Naive B cell (primary cell): ENCODE measurements around the gene PIK3AP1. TPM values are rescaled to one million over a fixed set of nuclear protein-coding genes. Genes with fewer than 3 reads are reported as not detected.

Experiments used
- ATAC-seq, 2 donors: fragments of 150-1000 bp; cut with Tn5 transposase; 2 replicates each; pipeline ENCODE4 v1.10.0; 2021; ENCODE audit warnings: low read depth in 2 of 2, mild to moderate bottlenecking in 2 of 2, moderate library complexity in 2 of 2
- DNase-seq: peaks from one replicate; pipeline ENCODE4 v3.0.0; 2022
- H3K27ac Mint-ChIP-seq, 6 donors: one replicate each; pipeline ENCODE4 v1.8.0; 2020 to 2022; ENCODE audit warnings: mild to moderate bottlenecking in 6 of 6, mixed read lengths in 6 of 6, moderate library complexity in 5 of 6, inconsistent platforms in 2 of 6
- H3K27me3 Mint-ChIP-seq, 3 donors: one replicate each; pipeline ENCODE4 v1.8.0; 2021 to 2022; ENCODE audit warnings: mixed read lengths in 3 of 3, mild to moderate bottlenecking in 1 of 3
- H3K36me3 Mint-ChIP-seq, 2 donors: one replicate each; pipeline ENCODE4 v1.8.0; 2020 to 2022; ENCODE audit warnings: mixed read lengths in 2 of 2, inconsistent platforms in 1 of 2, mild to moderate bottlenecking in 1 of 2
- H3K4me1 Mint-ChIP-seq, 3 donors: one replicate each; pipeline ENCODE4 v1.8.0; 2020 to 2022; ENCODE audit warnings: mixed read lengths in 3 of 3, inconsistent platforms in 1 of 3, mild to moderate bottlenecking in 1 of 3, moderate library complexity in 1 of 3
- H3K4me3 Mint-ChIP-seq, 8 donors: one replicate each; pipeline ENCODE4 v1.8.0; 2020 to 2022; ENCODE audit warnings: mild to moderate bottlenecking in 8 of 8, mixed read lengths in 8 of 8, moderate library complexity in 8 of 8, inconsistent platforms in 2 of 8
- H3K9me3 Mint-ChIP-seq, 7 donors: one replicate each; pipeline ENCODE4 v1.8.0; 2020 to 2022; ENCODE audit warnings: mixed read lengths in 7 of 7, mild to moderate bottlenecking in 5 of 7, inconsistent platforms in 2 of 7, moderate library complexity in 1 of 7
- polyA plus RNA-seq, 6 donors: library from polyadenylated mRNA; unstranded; fragments of 300-500 nt; fragmentation: Illumina TruSeq; gene quantifications; one replicate each; pipeline ENCODE4 v1.2.3, GENCODE V29; 2021; ENCODE audit warnings: low read depth in 6 of 6

PIK3AP1 gene
- polyA plus RNA-seq, 6 donors from 2014 or later = 153 to 247 (median 170) TPM

GRCh38 chr10:96718304-96718990, 1.9 kb downstream of the PIK3AP1 start:
- DNase-seq = no peak
- no peaks in the 10 kb centered on the region for H3K27me3 Mint-ChIP-seq
- no peak for ATAC-seq

GRCh38 chr10:96716390-96716789, 3.9 kb downstream of the PIK3AP1 start:
- H3K4me1 Mint-ChIP-seq = peaks cover 68 to 83% (median 75%) of the 10 kb centered on the region in 3 donors
- H3K9me3 Mint-ChIP-seq = no peaks in the 10 kb centered on the region
- no peaks in the 10 kb centered on the region for H3K27me3 Mint-ChIP-seq
- H3K4me3 Mint-ChIP-seq = peak overlapping the region; percentile 42 to 100 (median 98)
- peaks cover 7 to 16% of the 10 kb centered on the region in 2 donors for H3K36me3 Mint-ChIP-seq
- peak overlapping the region; percentile 92 to 99 (median 97) for H3K27ac Mint-ChIP-seq
- ATAC-seq (no peak), DNase-seq (no peak)

More at GRCh38 chr10:96718304-96718990, 1.9 kb downstream of the PIK3AP1 start:
- Mint-ChIP-seq H3K27ac (peak overlapping the region; percentile 92 to 99 (median 98)), H3K36me3 (peaks cover 0 to 6% of the 10 kb centered on the region in 2 donors), H3K9me3 (no peaks in the 10 kb centered on the region), H3K4me3 (peak overlapping the region; percentile 95 to 100 (median 99)), H3K4me1 (peaks cover 68 to 87% (median 78%) of the 10 kb centered on the region in 3 donors)

DNA sequence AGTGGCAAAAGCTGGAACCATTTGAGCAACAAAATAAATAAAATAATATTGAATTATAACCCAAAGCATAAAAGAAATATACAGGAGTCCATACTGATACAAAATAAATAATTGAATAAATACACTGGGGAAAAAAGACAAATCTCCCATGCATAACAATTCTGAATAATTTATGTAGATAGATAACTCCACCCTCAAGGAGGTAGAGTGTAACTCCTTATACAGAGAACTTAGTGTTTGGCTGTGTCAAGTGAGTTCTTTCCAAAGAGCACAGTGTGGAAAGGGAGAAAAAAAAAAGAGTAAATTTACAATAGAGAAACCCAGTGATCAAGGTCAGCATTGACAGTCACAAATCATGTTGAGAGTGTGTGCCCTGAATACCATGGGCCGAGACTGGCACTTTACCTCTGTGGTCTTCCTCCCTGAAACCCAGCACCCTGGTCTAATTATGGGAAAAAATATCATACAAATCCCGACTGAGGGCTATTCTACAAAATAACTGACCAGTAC, 5.5 kb downstream of the PIK3AP1 start:
- H3K36me3 Mint-ChIP-seq = peaks cover 9 to 15% of the 10 kb centered on the region in 2 donors
- H3K27ac Mint-ChIP-seq = peak overlapping the region in 5 of 6 donors; percentile 21 to 93 (median 65)
- H3K4me1 Mint-ChIP-seq = peaks cover 70 to 84% (median 70%) of the 10 kb centered on the region in 3 donors
- DNase-seq = no peak
- no peaks in the 10 kb centered on the region for H3K27me3 Mint-ChIP-seq
- peak overlapping the region in 5 of 8 donors; percentile 12 to 67 (median 24) for H3K4me3 Mint-ChIP-seq
- ATAC-seq = no peak
- H3K9me3 Mint-ChIP-seq = no peaks in the 10 kb centered on the region

DNA sequence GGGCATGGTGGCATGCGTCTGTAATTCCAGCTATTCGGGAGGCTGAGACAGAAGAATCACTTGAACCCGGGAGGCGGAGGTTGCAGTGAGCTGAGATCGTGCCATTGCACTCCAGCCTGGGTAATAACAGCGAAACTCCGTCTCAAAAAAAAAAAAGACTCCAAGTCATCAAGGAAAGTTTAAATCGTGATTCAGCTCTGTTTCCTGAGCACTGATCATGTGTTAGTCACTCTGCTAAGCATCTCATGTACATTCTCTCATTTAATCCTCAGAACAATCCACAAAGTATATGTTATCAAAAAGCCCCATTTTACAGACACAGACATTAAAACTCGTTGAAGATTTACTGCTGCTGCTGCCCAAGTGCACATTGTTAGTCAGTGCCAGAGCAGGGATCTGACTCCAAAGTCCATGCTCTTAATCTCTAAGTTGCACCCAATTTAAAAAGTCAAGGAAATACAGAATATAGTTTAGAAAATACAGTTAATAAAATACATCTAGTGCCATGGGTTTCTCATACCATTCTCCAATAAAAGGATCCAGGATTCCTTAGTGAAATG, 6.2 kb downstream of the PIK3AP1 start:
- H3K27ac Mint-ChIP-seq = peak overlapping the region in 4 of 6 donors; percentile 17 to 71 (median 35)
- no peaks in the 10 kb centered on the region for H3K9me3 Mint-ChIP-seq
- peak overlapping the region in 3 of 8 donors; percentile 6 to 48 (median 40) for H3K4me3 Mint-ChIP-seq
- H3K27me3 Mint-ChIP-seq = no peaks in the 10 kb centered on the region
- peaks cover 9 to 13% of the 10 kb centered on the region in 2 donors for H3K36me3 Mint-ChIP-seq
- DNase-seq (no peak), ATAC-seq (no peak)
- H3K4me1 Mint-ChIP-seq = peaks cover 64 to 84% (median 67%) of the 10 kb centered on the region in 3 donors

DNA sequence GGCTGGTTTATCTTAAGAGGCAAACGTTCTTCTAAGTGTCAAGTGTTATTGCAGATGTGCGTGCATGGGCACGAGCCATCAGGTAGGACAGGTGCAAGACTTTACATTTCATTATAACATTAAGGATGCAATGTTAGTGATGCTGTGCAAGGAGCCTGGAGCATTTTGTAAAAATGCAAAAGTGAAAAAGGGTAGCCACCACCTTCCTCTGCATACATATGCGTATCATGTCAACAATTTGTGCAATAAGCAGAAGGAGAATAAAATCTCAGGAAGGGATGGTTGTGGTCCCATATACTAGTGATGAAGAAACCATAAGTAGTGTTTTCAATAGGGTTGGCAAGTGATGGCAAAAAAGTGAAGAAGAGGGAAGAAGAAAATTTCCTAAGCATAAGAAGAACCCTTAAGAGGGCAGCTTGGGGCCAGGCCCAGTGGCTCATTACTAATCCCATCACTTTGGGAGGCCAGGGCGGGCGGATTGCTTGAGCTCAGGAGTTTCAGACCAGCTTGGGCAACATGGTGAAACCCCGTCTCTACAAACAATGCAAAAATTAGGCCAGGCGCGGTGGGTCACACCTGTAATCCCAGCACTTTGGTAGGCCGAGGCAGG, 7.5 kb downstream of the PIK3AP1 start:
- Mint-ChIP-seq H3K27me3 (no peaks in the 10 kb centered on the region), H3K4me3 (peak overlapping the region in 1 of 8 donors; percentile 51), H3K9me3 (no peaks in the 10 kb centered on the region), H3K27ac (peak overlapping the region in 2 of 6 donors; percentile 60 to 88), H3K36me3 (peaks cover 13 to 14% of the 10 kb centered on the region in 2 donors), H3K4me1 (peaks cover 55 to 84% (median 67%) of the 10 kb centered on the region in 3 donors)
- ATAC-seq = no peak
- no peak for DNase-seq

- Mint-ChIP-seq H3K9me3 (no peaks in the 10 kb centered on the region), H3K4me3 (peak overlapping the region in 5 of 8 donors; percentile 30 to 73 (median 64)), H3K27me3 (no peaks in the 10 kb centered on the region), H3K27ac (peak overlapping the region in 5 of 6 donors; percentile 54 to 88 (median 85)), H3K36me3 (peaks cover 13 to 14% of the 10 kb centered on the region in 2 donors), H3K4me1 (peaks cover 52 to 84% (median 64%) of the 10 kb centered on the region in 3 donors)
- ATAC-seq (no peak), DNase-seq (no peak)
Observed at GRCh38 chr10:96711048-96711728, 9.1 kb downstream of the PIK3AP1 start.

DNA sequence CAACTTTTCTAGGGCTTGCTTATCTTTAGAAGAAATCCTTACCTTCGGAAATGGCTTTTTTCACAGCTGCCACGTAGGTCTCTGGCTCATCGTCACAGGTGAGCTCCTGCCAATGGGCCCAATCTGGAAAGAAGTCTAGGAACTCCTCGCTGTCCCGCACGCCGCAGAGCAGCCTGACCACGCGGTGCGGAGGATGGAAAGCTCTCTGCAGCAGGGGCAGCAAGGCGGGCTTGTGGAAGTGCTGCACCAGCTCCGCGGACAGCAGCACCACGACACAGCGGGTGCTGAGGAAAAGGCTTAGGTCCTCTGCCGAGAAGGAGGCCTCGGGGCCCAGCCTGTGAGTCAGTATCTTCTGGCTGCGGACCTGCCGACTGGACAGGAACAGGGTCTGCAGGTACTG, 10.8 kb downstream of the PIK3AP1 start:
- Mint-ChIP-seq H3K36me3 (peaks cover 13 to 14% of the 10 kb centered on the region in 2 donors), H3K27ac (peak overlapping the region; percentile 95 to 99 (median 98)), H3K9me3 (no peaks in the 10 kb centered on the region), H3K27me3 (no peaks in the 10 kb centered on the region), H3K4me1 (peaks cover 54 to 83% (median 64%) of the 10 kb centered on the region in 3 donors), H3K4me3 (peak overlapping the region in 4 of 8 donors; percentile 55 to 92 (median 88))
- DNase-seq (no peak), ATAC-seq (no peak)

DNA sequence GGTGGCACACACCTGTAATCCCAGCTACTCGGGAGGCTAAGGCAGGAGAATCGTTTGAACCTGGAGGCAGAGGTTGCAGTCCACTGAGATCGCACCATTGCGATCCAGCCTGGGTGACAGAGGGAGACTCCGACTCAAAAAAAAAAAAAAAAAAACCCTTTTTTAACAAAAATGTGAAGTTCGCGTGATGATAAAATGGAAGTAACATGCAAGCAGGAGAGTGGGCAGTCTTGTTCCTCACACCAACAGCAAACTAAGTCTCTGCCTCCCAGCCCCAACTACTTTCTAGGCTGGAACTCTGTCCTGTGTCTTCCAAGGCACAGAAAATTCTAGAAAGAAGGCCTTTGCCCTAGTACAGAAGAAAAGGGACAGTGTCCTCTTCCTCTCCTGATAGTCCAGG, 11.3 kb downstream of the PIK3AP1 start:
- Mint-ChIP-seq H3K27ac (peak overlapping the region; percentile 95 to 99 (median 98)), H3K4me1 (peaks cover 55 to 84% (median 65%) of the 10 kb centered on the region in 3 donors), H3K4me3 (peak overlapping the region; percentile 55 to 92 (median 82)), H3K9me3 (no peaks in the 10 kb centered on the region), H3K27me3 (no peaks in the 10 kb centered on the region), H3K36me3 (peaks cover 13 to 14% of the 10 kb centered on the region in 2 donors)
- DNase-seq (no peak), ATAC-seq (no peak)

GRCh38 chr10:96708456-96708855, 11.9 kb downstream of the PIK3AP1 start:
- H3K9me3 Mint-ChIP-seq = no peaks in the 10 kb centered on the region
- H3K4me3 Mint-ChIP-seq = peak overlapping the region; percentile 55 to 92 (median 82)
- peak; percentile 91 to 92 for ATAC-seq
- peaks cover 13 to 14% of the 10 kb centered on the region in 2 donors for H3K36me3 Mint-ChIP-seq
- DNase-seq = peak; percentile 71
- H3K27ac Mint-ChIP-seq = peak overlapping the region; percentile 95 to 99 (median 98)
- peaks cover 59 to 84% (median 67%) of the 10 kb centered on the region in 3 donors for H3K4me1 Mint-ChIP-seq
- no peaks in the 10 kb centered on the region for H3K27me3 Mint-ChIP-seq

DNA sequence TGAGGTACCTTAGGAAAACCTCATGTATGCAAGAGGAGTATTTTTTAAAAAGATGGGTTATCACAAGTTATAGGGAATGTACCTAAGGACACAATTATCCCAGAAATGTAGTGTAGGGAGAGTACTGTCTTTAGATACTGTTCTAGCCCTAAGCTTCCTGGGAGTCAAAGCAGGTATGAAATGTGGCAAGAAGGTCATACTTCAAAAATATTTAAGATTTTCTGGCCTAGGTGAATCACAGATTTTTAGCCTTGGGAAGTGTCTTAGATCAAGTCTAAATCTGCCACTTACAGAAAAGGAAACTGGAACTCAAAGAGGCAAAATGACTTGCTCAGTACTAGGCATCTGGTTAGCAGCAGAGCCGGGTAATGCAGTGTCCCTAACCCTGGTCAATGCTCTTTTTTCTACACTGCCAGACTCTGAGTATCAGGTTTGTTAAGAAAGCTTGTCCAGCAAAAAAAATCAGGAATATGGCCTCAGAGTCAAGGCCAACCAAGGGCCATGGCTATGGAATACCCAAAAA, 13.9 kb downstream of the PIK3AP1 start:
- H3K27me3 Mint-ChIP-seq = no peaks in the 10 kb centered on the region
- H3K27ac Mint-ChIP-seq = peak overlapping the region; percentile 59 to 95 (median 84)
- no peaks in the 10 kb centered on the region for H3K9me3 Mint-ChIP-seq
- peak overlapping the region in 6 of 8 donors; percentile 45 to 78 (median 64) for H3K4me3 Mint-ChIP-seq
- H3K4me1 Mint-ChIP-seq = peaks cover 60 to 91% (median 72%) of the 10 kb centered on the region in 3 donors
- DNase-seq (no peak), ATAC-seq (no peak)
- peaks cover 3 to 11% of the 10 kb centered on the region in 2 donors for H3K36me3 Mint-ChIP-seq

DNA sequence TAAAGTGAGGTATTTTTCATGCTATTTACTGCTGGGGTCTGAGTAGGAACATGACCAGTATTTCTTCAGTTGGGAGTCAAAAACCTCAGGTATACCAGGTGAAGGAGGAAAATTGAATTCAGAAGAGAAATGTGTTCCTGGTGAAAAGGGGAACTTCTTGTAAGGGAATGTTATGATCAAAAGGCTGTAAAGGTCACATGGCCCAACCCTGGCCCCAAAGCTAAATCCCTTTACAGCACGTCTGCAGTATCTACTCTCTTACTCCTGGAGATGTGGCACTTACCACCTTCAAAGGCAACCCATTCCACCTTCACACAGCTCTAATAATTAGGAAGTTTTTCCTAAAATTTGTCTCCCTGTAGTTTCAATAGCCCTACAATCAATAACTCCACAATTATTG, 15.2 kb downstream of the PIK3AP1 start:
- no peaks in the 10 kb centered on the region for H3K27me3 Mint-ChIP-seq
- no peak for DNase-seq
- peak overlapping the region; percentile 24 to 89 (median 79) for H3K4me3 Mint-ChIP-seq

DNA sequence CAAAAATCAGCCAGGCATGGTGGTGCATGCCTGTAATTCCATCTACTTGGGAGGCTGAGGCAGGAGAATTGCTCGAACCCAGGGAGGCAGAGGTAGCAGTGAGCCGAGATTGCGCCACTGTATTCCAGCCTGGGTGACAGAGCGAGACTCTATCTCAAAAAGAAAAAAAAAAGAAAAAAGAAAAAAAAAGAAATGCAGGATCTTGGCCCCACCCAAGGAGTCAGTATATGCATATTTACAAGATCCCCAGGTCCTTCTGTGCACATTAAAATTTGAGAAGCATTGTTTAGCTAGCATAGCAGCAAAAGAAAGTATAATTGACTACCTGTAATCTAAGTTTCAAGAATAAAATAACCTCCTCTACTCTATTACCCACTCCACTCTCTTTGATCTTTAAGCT, 15.8 kb downstream of the PIK3AP1 start:
- DNase-seq = no peak
- Mint-ChIP-seq H3K27me3 (no peaks in the 10 kb centered on the region), H3K36me3 (peaks cover 0 to 9% of the 10 kb centered on the region in 2 donors), H3K4me1 (peaks cover 62 to 88% (median 74%) of the 10 kb centered on the region in 3 donors), H3K27ac (peak overlapping the region; percentile 90 to 98 (median 96)), H3K4me3 (peak overlapping the region; percentile 11 to 89 (median 81)), H3K9me3 (no peaks in the 10 kb centered on the region)
- ATAC-seq = no peak

More for the DNA sequence above, 15.2 kb downstream of the PIK3AP1 start:
- peaks cover 0 to 9% of the 10 kb centered on the region in 2 donors for H3K36me3 Mint-ChIP-seq
- H3K4me1 Mint-ChIP-seq = peaks cover 61 to 93% (median 73%) of the 10 kb centered on the region in 3 donors
- no peak for ATAC-seq
- H3K9me3 Mint-ChIP-seq = no peaks in the 10 kb centered on the region
- H3K27ac Mint-ChIP-seq = peak overlapping the region; percentile 30 to 98 (median 93)
